Choroid plexus epithelial cell (primary cell): ENCODE data around the gene CCZ1.
"Not testable (repeated sequence)": the region's sequence is repeated elsewhere in the genome, so short reads cannot be mapped to it uniquely, and the experiment has no call there.

ENCODE experiments used
- DNase-seq: peaks from one replicate; pipeline ENCODE4 v3.0.0-alpha.2; 2010; ENCODE audit warnings: low read depth
- H3K4me3 ChIP-seq: 2 replicates; pipeline ENCODE4 v1.5.1; 2011; ENCODE audit warnings: low read depth, mild to moderate bottlenecking, control low read depth, low read length, moderate library complexity

The CCZ1 gene

DNA sequence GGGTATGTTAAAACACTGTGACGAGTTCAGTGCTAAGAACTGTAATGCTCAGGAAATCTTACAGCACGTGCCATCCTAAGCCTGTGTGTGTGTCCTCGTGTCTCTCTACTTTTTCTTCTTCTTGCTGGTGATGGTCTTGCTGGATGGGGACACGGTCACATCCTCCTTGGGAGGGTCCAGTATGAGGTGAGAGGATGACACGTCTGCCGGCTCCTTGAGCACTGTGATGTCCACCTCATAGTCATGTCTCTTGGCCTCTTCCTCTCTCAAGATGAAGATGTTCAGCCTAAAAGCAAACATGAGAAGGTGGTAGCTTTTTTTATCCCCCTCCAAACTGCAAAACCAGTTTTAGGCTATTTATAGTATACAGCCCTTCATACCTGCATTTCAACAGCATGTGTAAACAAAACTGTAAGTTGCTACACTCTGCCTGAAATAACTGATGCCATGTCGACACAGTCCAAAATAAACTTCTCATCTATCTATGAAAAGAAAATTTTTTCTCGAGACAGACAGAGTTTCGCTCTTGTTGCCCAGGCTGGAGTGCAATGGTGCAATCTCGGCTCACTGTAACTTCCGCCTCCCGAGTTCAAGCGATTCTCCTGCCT lies 27.8 kb downstream of the CCZ1 start:
- H3K4me3 ChIP-seq, DNase-seq: not testable (repeated sequence)

DNA sequence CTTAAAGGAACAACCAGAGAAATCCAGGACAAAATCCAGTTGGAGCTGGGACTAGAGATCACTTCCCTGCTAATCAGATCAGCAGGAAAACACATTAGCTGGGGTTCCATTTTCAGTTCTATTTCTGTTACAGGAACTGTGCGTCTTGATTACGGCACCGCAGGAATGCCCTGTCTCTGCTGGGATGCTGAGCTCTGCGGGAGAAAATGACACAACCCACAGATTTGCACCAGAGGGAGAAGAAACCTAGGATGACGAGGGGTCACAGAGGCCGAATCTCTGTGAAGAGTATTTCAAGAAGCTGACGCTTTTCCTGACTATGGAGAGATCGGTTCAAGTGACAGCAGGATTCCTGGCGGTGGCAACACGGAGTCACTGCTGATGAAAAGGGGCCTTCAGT lies 31.8 kb downstream of the CCZ1 start:
- DNase-seq, H3K4me3 ChIP-seq: not testable (repeated sequence)

DNA sequence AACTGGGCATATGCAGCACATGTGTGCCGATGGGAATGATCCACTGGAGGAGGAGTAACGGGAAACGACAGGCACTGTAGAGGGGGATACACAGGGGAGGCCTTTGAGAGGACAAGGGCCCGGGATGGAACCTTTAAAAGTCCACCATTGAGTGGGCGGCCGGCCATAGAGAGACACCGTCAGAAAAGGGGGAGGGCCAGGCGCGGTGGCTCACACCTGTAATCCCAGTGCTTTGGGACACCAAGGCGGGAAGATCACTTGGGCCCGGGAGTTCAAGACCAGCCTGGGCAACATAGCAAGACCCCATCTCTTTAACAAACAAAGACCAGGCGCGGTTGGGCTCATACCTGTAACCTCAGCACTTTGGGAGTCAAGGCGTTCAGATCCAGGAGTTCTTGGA lies 32.7 kb downstream of the CCZ1 start:
- H3K4me3 ChIP-seq, DNase-seq: not testable (repeated sequence)

DNA sequence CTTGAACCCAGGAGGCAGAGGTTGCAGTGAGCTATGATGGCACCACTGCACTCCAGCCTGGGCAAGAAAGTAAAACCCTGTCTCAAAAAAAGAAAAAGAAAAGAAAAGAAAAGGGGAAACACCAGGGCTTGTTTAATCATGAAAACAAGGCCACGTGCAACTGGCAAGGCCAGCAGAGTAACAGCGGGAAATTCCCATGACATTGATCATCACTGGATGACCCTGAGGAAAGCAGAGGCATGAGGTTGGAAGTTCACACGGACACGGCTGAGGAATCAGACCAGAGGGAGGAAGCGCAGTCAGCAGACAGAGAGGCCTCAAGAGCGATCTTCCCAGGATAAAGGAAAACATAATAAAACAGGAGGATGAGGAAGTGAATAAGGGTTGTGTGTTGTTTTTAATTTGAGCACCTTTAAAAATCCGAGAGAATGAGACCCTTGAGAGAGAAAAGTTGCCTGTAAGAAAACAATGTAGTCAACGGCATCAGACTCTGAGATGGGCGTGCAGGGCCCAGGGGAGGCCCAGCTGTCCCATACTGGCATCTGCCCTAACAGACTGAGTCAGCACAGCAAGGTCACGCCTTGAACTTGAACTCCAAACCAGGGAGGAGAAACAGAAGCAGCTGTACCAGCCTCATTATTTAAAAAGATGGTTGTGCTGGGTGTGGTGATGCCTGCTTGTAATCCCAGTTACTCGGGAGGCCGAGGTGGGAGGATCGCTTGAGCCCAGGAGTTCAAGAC lies 33.5 kb downstream of the CCZ1 start:
- H3K4me3 ChIP-seq: not testable (repeated sequence)
- peak; percentile 82 for DNase-seq

DNA sequence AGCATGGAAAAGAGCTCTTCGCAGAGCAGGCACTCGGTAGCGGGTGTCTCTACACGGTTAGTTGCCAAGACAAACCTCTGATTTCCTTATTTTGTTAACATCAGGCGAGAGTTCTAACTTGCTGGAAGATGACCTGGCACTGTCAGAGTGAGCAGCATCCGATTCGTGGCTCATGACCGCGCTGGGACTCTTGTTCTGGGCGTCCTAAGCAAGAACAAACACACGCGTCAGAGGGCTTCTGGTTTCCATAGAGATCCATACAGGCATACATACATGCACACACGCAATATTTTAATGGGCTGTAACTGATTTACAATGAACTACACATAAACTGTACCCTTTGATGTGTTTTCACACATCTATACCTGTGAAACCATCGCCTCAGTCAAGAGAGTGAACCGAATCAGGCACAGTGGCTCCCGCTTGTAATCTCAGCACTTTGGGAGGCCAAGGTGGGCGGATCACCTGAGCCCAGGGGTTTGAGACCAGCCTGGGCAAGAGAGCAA lies 36.5 kb downstream of the CCZ1 start:
- not testable (repeated sequence) for H3K4me3 ChIP-seq, DNase-seq

DNA sequence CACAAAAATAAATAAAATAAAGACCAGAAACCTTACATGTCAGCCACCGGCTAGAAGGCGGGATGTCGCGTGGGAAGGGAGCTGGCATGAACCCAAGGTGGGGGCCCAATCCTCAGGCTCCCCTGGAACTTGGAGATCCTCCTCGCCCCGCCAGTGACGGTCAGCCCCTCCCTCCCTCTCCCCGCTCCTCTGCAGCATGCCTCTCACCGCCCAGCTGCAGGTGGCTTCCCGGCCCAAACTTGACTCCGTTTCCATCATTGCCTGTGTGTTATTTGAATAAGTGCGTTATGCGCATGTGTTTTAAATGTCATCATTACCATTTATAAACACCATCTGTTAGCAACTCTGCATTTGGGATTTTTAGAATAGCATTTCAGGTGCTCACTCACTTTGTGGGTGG lies 64.7 kb downstream of the CCZ1 start:
- H3K4me3 ChIP-seq, DNase-seq: not testable (repeated sequence)

DNA sequence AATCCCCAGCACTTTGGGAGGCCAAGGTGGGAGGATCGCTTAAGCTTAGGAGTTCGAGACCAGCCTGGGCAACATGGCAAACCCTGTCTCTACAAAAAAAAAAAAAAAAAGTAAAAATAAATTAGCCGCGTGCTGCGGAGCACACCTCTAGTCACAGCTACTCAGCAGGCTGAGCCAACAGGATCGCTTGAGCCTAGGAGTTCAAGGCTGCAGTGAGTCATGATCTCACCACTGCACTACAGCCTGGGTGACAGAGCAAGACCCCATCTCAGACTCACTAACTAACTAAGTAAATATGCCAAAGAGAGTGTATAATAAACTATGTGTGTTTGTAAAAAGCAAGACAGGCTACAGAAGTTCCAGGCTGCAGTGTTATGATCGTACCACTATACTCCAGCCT lies 65.3 kb downstream of the CCZ1 start:
- DNase-seq, H3K4me3 ChIP-seq: not testable (repeated sequence)

DNA sequence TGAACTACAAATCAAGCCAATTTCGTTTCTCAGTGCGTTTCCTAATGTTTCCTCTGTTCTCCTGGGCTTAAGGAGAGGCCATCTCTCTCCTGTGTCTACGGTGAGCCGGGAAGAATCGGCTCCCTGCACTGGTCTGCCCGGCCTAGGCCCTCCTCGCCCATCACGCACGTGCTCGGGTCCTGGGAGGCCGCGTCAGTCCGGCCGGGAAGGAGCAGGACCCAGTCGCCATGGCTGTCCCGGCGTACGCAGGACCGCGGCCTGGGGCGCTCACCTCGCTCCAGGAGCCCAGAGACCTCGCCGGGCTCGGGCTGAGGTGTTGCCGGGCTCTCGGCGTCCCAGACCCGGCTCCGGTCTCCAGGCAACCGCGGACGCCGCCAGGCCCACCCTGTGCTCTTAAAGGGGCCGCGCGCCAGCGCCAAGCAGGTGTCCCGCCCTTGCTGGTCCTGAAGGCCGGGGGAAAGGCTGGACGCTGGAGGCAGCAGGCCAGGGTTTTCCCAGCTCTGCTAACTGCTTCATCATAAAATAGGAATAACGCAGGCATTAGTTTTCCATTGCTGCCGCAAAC lies 71.9 kb downstream of the CCZ1 start, which contains the start of gene RSPH10B:
Gene RSPH10B (minus strand): TSS at position 343 of the 565 bp plus-strand sequence. CDS start 3,573 bp downstream, outside the sequence.
- not testable (repeated sequence) for DNase-seq, H3K4me3 ChIP-seq

DNA sequence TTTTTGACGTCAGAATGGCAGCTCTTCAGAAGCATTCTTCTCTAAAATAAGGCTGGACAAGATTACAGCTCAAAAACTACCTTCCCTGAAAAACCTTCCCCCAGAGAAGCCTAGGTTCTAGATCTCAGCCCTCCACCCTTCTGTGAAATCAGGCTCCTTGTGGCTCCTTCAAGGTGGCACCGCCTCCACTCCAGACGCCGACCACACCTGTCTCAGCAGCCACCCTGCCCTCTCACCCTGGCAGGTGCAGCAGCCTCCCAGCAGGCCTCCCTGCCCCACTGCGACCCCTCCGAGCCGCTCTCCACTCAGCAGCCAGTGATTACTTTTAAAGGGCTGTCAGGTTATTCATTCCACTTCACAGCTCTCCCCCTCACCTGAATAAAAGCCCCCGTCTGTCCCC lies 75.0 kb downstream of the CCZ1 start:
- not testable (repeated sequence) for H3K4me3 ChIP-seq, DNase-seq
